ENCODE results near the gene SMDT1. TPM values are rescaled to one million over a fixed set of nuclear protein-coding genes. Genes with fewer than 3 reads are reported as not detected.

Gene SMDT1
- total and polyA plus RNA-seq, 4 donors = 7.2 to 115 (median 39.9) TPM

DNA sequence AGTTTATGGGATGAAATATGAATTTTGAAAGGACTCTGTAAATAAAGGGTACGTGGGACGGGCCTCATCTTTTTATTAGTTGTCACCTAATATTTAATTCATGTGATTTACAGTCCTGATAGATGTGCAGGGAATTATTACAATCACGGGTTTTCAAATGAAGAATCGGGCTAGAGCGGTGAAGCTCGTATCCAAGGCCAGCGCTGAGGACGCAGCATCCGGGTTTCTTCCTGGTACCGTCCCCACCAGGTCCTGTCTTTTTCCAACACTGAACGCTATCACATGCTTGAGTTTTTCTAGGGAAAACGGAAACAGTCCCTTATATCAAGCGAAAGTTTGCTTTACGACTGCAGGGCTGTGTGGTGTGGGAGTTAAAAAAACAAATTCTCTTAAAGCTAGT is 787 bp downstream of the SMDT1 start:
- peaks cover 2 to 14% (median 9%) of the 10 kb centered on the region in 4 donors for H3K36me3 ChIP-seq (ENCODE audit: control insufficient read depth in 4 of 4, insufficient read depth in 3 of 4, low read depth in 1 of 4, low read length in 3 of 4)

DNA sequence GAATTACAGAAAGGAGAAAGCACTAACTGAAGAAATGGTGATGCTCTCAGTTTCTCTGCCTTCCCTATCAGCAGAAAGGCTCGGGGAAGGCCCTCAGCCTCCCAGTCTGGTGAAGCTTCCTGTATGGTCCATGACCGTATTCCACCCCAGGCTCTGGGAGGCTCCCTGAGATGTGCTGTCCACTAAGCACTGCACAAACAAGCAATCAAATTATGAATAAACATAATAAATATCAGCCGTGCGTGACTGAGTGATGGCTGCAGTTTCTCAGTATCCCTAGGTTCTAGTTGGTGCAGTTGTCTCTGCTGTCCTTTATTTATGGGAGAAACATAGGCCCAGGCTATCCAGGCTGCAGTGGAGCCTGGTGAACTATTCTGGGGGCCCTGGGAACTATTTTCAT is 3.6 kb downstream of the SMDT1 start:
- Histone ChIP-seq H3K9me3 (ENCODE audit: control insufficient read depth in 4 of 4, low read length in 3 of 4) (no peaks in the 10 kb centered on the region), H3K27ac (ENCODE audit: low read depth in 1 of 2, low read length in 2 of 2) (no peak overlapping the region), H3K27me3 (ENCODE audit: control insufficient read depth in 4 of 4, insufficient read depth in 4 of 4, low read length in 3 of 4) (no peaks in the 10 kb centered on the region), H3K36me3 (ENCODE audit: control insufficient read depth in 4 of 4, insufficient read depth in 3 of 4, low read depth in 1 of 4, low read length in 3 of 4) (peaks cover 2 to 30% (median 26%) of the 10 kb centered on the region in 4 donors), H3K9ac (ENCODE audit: low read depth in 1 of 2, low read length in 2 of 2) (no peak overlapping the region), H3K4me1 (ENCODE audit: control insufficient read depth in 4 of 4, insufficient read depth in 4 of 4, low read length in 3 of 4) (peaks cover 4 to 24% (median 13%) of the 10 kb centered on the region in 4 donors), H3K4me3 (ENCODE audit: low read depth in 1 of 3, low read length in 3 of 3) (no peak overlapping the region)
- 95% methylated on average over 4 of the region's 4 CpGs for WGBS
- TF ChIP-seq FOXA1 (IDR thresholded peaks at IDR 0.05) (no peak), HNF4G (IDR thresholded peaks at IDR 0.05) (no peak), RAD21 (IDR thresholded peaks at IDR 0.05) (no peak), NR2F2 (IDR thresholded peaks at IDR 0.05) (no peak), ZBTB33 (IDR thresholded peaks at IDR 0.05) (no peak), SP1 (IDR thresholded peaks at IDR 0.05) (no peak), GABPA (IDR thresholded peaks at IDR 0.05 in 1 of 2, conservative IDR thresholded peaks at IDR 0.05 in 1 of 2) (no peak), HNF4A (conservative IDR thresholded peaks at IDR 0.05) (no peak), MAX (IDR thresholded peaks at IDR 0.05) (no peak), FOXA2 (IDR thresholded peaks at IDR 0.05) (no peak), RXRA (IDR thresholded peaks at IDR 0.05) (no peak), YY1 (IDR thresholded peaks at IDR 0.05) (no peak), EGR1 (IDR thresholded peaks at IDR 0.05; ENCODE audit: low read depth in 2 of 2) (no peak), TAF1 (conservative IDR thresholded peaks at IDR 0.05) (no peak), JUND (IDR thresholded peaks at IDR 0.05) (no peak)
- TF ChIP-seq, protein P1, sequence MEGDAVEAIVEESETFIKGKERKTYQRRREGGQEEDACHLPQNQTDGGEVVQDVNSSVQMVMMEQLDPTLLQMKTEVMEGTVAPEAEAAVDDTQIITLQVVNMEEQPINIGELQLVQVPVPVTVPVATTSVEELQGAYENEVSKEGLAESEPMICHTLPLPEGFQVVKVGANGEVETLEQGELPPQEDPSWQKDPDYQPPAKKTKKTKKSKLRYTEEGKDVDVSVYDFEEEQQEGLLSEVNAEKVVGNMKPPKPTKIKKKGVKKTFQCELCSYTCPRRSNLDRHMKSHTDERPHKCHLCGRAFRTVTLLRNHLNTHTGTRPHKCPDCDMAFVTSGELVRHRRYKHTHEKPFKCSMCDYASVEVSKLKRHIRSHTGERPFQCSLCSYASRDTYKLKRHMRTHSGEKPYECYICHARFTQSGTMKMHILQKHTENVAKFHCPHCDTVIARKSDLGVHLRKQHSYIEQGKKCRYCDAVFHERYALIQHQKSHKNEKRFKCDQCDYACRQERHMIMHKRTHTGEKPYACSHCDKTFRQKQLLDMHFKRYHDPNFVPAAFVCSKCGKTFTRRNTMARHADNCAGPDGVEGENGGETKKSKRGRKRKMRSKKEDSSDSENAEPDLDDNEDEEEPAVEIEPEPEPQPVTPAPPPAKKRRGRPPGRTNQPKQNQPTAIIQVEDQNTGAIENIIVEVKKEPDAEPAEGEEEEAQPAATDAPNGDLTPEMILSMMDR (IDR thresholded peaks at IDR 0.05; ENCODE audit: low read depth, low read length, missing input control) = no peak
- TF ChIP-seq, protein P2, sequence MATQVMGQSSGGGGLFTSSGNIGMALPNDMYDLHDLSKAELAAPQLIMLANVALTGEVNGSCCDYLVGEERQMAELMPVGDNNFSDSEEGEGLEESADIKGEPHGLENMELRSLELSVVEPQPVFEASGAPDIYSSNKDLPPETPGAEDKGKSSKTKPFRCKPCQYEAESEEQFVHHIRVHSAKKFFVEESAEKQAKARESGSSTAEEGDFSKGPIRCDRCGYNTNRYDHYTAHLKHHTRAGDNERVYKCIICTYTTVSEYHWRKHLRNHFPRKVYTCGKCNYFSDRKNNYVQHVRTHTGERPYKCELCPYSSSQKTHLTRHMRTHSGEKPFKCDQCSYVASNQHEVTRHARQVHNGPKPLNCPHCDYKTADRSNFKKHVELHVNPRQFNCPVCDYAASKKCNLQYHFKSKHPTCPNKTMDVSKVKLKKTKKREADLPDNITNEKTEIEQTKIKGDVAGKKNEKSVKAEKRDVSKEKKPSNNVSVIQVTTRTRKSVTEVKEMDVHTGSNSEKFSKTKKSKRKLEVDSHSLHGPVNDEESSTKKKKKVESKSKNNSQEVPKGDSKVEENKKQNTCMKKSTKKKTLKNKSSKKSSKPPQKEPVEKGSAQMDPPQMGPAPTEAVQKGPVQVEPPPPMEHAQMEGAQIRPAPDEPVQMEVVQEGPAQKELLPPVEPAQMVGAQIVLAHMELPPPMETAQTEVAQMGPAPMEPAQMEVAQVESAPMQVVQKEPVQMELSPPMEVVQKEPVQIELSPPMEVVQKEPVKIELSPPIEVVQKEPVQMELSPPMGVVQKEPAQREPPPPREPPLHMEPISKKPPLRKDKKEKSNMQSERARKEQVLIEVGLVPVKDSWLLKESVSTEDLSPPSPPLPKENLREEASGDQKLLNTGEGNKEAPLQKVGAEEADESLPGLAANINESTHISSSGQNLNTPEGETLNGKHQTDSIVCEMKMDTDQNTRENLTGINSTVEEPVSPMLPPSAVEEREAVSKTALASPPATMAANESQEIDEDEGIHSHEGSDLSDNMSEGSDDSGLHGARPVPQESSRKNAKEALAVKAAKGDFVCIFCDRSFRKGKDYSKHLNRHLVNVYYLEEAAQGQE (IDR thresholded peaks at IDR 0.05) = no peak
- TF ChIP-seq, protein P3, sequence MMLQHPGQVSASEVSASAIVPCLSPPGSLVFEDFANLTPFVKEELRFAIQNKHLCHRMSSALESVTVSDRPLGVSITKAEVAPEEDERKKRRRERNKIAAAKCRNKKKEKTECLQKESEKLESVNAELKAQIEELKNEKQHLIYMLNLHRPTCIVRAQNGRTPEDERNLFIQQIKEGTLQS (IDR thresholded peaks at IDR 0.05) = no peak
- no peak for DNase-seq (ENCODE audit: low spot score)

More for the DNA sequence above, 787 bp downstream of the SMDT1 start:
- under 1% methylated on average over 14 of the region's 14 CpGs for WGBS
- Histone ChIP-seq H3K9me3 (ENCODE audit: control insufficient read depth in 4 of 4, low read length in 3 of 4) (peaks cover 0 to 2% (median 0%) of the 10 kb centered on the region in 4 donors), H3K9ac (ENCODE audit: low read depth in 1 of 2, low read length in 2 of 2) (peak overlapping the region in 1 of 2 donors; percentile 97), H3K4me3 (ENCODE audit: low read depth in 1 of 3, low read length in 3 of 3) (peak overlapping the region; percentile 62 to 94 (median 80)), H3K27me3 (ENCODE audit: control insufficient read depth in 4 of 4, insufficient read depth in 4 of 4, low read length in 3 of 4) (no peaks in the 10 kb centered on the region), H3K4me1 (ENCODE audit: control insufficient read depth in 4 of 4, insufficient read depth in 4 of 4, low read length in 3 of 4) (peaks cover 4 to 21% (median 13%) of the 10 kb centered on the region in 4 donors), H3K27ac (ENCODE audit: low read depth in 1 of 2, low read length in 2 of 2) (peak overlapping the region; percentile 93 to 95)
- no peak for DNase-seq (ENCODE audit: low spot score)
- TF ChIP-seq YY1 (IDR thresholded peaks at IDR 0.05) = no peak
- TF ChIP-seq HNF4A (conservative IDR thresholded peaks at IDR 0.05) = no peak
- no peak for TF ChIP-seq RAD21 (IDR thresholded peaks at IDR 0.05)

Data from liver (tissue), 9 donors.